Lung (tissue), 12 donors: Measurements from ENCODE around the gene ORAI3. TPM values are rescaled to one million over a fixed set of nuclear protein-coding genes. Genes with fewer than 3 reads are reported as not detected.

Experiments used
- ATAC-seq: fragments of 200-7000 bp; cut with Tn5 transposase; one replicate; pipeline ENCODE4 v1.9.1; 2020; ENCODE audit warnings: moderate number of reproducible peaks; ENCODE audit not compliant: insufficient read depth, low FRiP score
- DNase-seq, 3 donors: peaks; one replicate each; pipeline ENCODE4 v3.0.0-alpha.2; 2013 to 2017
- H3K27ac ChIP-seq, 2 donors: one replicate each; pipeline ENCODE4 v1.5.1; 2013; ENCODE audit warnings: mild to moderate bottlenecking in 2 of 2, moderate library complexity in 2 of 2, control low read depth in 1 of 2, inconsistent platforms in 1 of 2, low read depth in 1 of 2, low read length in 1 of 2
- H3K27me3 ChIP-seq, 3 donors: one replicate each; pipeline ENCODE4 v1.5.1; 2013; ENCODE audit warnings: low read length in 2 of 3; ENCODE audit not compliant: control insufficient read depth in 3 of 3, insufficient read depth in 3 of 3
- H3K36me3 ChIP-seq, 4 donors: one replicate each; pipeline ENCODE4 v1.5.1; 2013; ENCODE audit warnings: low read length in 4 of 4, mild to moderate bottlenecking in 1 of 4, moderate library complexity in 1 of 4; ENCODE audit not compliant: control insufficient read depth in 4 of 4, insufficient read depth in 4 of 4
- H3K4me1 ChIP-seq, 5 donors: one replicate each; pipeline ENCODE4 v1.5.1; 2013; ENCODE audit warnings: low read length in 5 of 5, mild to moderate bottlenecking in 2 of 5, moderate library complexity in 1 of 5; ENCODE audit not compliant: control insufficient read depth in 5 of 5, insufficient read depth in 5 of 5
- H3K4me3 ChIP-seq: one replicate; pipeline ENCODE4 v1.5.1; 2013; ENCODE audit warnings: mild to moderate bottlenecking, control low read depth, moderate library complexity
- H3K9ac ChIP-seq, 2 donors: one replicate each; pipeline ENCODE4 v1.5.1; 2013; ENCODE audit warnings: low read length in 2 of 2, control low read depth in 1 of 2; ENCODE audit not compliant: insufficient read depth in 1 of 2
- H3K9me3 ChIP-seq, 4 donors: one replicate each; pipeline ENCODE4 v1.5.1; 2013; ENCODE audit warnings: low read length in 3 of 4, mild to moderate bottlenecking in 1 of 4, moderate library complexity in 1 of 4; ENCODE audit not compliant: control insufficient read depth in 4 of 4, insufficient read depth in 3 of 4
- CTCF ChIP-seq: IDR thresholded peaks from 2 replicates; pipeline ENCODE4 v1.5.1; 2012; ENCODE audit warnings: mild to moderate bottlenecking; ENCODE audit errors: control extremely low read depth, extremely low read depth
- WGBS, 2 donors: extraction: QIAGEN DNeasy Blood & Tissue Kit; methylation state at CpG; one replicate each; pipeline ENCODE4 v1.1.7; 2013; 5-methylcytosine and 5-hydroxymethylcytosine counted together
- polyA plus RNA-seq, 2 donors: library from polyadenylated mRNA; stranded (reverse); fragments of 200-250 nt; gene quantifications; one replicate each; pipeline ENCODE4 v1.2.1, GENCODE V29; 2013
- total RNA-seq, 2 donors: library from RNA; depleted of rRNA in 1 of 2; stranded (reverse); fragments of >200 nt in 1 of 2; gene quantifications; one replicate each; pipeline ENCODE4 v1.2.1, GENCODE V29; 2014 to 2021
- donor health status: control.
- donor health status: control.
- donor health status: Bipolar disorder and iron deficiency.
- donor health status: healthy.
- donor health status: DM: yes; HTN: yes; CAD: no.

The ORAI3 gene
- total and polyA plus RNA-seq, 4 donors = 20.2 to 27.4 (median 23.6) TPM

DNA sequence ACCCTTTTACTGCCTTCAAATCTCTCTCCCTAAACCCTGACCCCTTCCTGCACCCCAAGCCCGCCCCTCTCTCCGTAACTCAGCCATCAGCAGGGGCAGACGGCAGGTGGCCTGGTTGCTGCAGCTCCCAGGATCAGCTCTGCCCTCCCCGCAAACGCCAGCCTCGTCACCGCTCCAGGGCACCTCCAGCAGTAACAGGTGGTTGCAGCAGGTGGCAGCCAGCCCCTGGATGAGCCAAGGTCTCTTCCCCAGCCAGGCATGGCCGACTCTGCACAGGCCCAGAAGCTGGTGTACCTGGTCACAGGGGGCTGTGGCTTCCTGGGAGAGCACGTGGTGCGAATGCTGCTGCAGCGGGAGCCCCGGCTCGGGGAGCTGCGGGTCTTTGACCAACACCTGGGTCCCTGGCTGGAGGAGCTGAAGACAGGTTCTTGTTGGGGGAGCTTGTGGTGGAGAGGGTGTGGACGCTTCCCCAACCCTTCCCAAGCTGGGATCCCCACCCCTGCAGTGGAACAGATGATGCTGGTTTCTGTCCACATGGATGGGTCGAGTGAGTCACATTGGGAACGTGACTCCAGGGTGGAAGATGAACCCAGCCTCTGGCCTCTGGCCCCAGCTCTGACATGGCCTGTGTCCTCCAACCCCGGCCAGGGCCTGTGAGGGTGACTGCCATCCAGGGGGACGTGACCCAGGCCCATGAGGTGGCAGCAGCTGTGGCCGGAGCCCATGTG lies 36.7 kb downstream of the ORAI3 start:
- Histone ChIP-seq H3K27ac (peak overlapping the region in 1 of 2 donors; percentile 18), H3K36me3 (peaks cover 0 to 30% (median 15%) of the 10 kb centered on the region in 4 donors), H3K27me3 (no peaks in the 10 kb centered on the region), H3K9ac (no peak overlapping the region), H3K4me3 (peak overlapping the region; percentile 36), H3K9me3 (no peaks in the 10 kb centered on the region), H3K4me1 (peaks cover 0 to 8% (median 0%) of the 10 kb centered on the region in 5 donors)
- DNase-seq = peak; percentile 32 to 53 (median 48)
- WGBS, 2 donors = 76 to 80% methylated on average over 19 to 20 of the region's 20 CpGs
- no peak for TF ChIP-seq CTCF
- ATAC-seq = peak; percentile 14

- Histone ChIP-seq H3K4me1 (peaks cover 0 to 8% (median 0%) of the 10 kb centered on the region in 5 donors), H3K27me3 (no peaks in the 10 kb centered on the region), H3K4me3 (no peak overlapping the region), H3K9me3 (no peaks in the 10 kb centered on the region), H3K36me3 (peaks cover 0 to 24% (median 11%) of the 10 kb centered on the region in 4 donors), H3K9ac (no peak overlapping the region), H3K27ac (no peak overlapping the region)
- DNase-seq (no peak), ATAC-seq (no peak)
- TF ChIP-seq CTCF = no peak
- WGBS, 2 donors = 95% methylated on average over 29 of the region's 29 CpGs
Measured at GRCh38 chr16:30986129-30986991, 37.5 kb downstream of the ORAI3 start.

- Histone ChIP-seq H3K27ac (no peak overlapping the region), H3K36me3 (peaks cover 0 to 14% (median 6%) of the 10 kb centered on the region in 4 donors), H3K4me1 (peaks cover 0 to 8% (median 0%) of the 10 kb centered on the region in 5 donors), H3K9me3 (no peaks in the 10 kb centered on the region), H3K4me3 (no peak overlapping the region), H3K27me3 (peaks cover 0 to 4% (median 0%) of the 10 kb centered on the region in 3 donors), H3K9ac (no peak overlapping the region)
- no peak for TF ChIP-seq CTCF
- 92 to 95% methylated on average over 30 of the region's 30 CpGs for WGBS, 2 donors
- no peak for ATAC-seq
- DNase-seq = no peak
Measured at GRCh38 chr16:30987581-30988190, 38.8 kb downstream of the ORAI3 start.
